Activated CD4-positive, alpha-beta T cell treated with anti-CD3 and anti-CD28 coated beads, Interleukin-2, Interleukin-6, amounts not matched to agents 100 ng/mL and 50 ng/mL, durations not matched to agents 16 hours and 8 hours (primary cell): ENCODE measurements around the gene DACH2.

ENCODE experiments used
- DNase-seq: peaks from one replicate; pipeline ENCODE4 v3.0.0-alpha.2; 2020

DACH2 gene

DNA sequence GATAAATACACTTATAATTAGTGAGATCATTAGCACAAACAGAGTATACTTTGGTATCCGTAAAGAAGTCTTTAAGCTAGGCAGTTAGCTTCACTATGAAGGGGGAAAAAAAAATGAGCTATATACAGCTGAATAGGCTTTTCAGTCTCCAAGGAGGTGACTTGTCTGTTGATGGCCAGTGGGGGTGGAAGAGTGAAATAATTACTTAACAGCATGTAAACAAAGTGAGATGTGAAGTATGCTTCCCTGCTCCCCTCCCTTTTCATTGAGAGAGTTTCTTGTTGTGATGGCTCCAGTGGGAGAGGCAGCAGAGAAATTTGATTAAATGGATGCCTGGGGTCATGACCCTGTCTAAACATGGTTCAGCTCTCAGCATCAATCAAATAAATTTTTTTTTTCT, 180.9 kb downstream of the DACH2 start:
- no peak for DNase-seq

- peak; percentile 11 for DNase-seq
Measured at GRCh38 chrX:86348669-86349068, 200.4 kb downstream of the DACH2 start.

DNA sequence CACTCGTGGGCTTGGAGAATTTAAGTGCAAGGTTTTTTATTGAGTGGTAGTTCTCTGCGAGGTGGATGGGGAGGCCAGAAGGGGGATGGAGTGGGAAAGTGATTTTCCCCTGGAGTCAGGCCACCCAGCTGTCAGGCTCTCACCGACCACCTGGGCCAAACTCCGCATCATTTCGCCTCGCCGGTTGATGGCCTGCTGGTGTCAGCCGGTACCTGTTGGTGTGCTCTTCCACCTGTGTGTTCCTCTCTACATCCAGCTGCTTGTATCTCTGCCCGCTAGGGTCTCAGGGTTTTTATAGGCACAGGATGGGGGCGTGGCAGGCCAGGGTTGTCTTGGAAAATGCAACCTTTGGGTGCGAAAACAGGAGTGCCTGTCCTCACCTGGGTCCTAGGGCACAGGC, 200.9 kb downstream of the DACH2 start:
- no peak for DNase-seq

DNA sequence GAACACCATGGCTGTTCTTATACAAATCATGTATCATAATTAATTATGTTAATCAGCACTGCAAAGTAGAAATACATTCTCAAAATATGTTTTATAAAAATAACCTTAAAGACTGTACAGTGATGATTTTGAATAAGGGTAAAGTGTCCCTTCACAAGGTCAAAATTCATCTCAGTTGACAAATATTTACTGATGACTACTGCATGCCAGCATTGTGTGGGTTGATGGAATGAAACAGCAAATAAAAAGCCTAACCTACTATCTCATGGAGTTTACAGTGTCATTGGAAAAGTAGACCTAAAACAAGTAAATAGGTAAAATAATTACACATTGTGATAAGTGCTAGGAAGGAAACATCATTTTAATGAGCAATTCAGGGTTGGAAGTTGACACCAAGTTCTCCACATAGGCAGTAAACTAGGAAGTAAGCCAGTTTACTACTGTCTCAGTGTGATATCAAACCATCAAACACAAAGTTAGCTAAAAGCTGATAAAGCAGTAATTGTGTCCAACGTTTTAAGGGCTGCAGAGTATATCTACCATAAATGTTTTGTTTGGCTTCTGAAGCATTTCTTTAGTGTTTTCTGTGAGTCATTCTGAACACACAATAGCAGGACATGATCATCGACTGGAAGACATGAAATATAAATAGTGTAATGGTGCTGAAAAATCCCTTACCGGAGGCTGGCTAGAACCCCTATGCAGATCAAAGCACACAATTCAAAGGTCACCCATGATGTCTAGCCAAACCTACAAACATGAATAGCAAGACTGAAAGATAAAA, 221.8 kb downstream of the DACH2 start:
- no peak for DNase-seq

- no peak for DNase-seq
Measured at GRCh38 chrX:86370927-86371326, 222.7 kb downstream of the DACH2 start.

DNA sequence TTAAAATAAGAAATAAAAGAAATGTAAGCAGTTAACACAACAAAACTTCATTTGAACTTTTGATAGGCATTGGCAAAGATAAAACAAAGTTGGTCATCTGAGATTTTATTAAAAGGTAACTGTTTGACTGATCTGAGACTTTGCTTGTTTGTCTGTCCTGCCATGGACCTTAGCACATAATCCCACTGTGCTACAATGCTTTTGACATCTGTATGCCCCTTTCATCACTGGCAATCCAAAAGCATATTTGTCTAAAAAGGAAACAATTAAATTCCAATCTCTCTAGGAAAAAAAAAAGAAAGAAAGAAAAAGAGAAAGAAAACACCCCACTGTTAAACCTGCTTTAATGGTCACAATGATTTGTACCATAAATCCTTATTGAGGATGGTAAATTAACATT, 231.0 kb downstream of the DACH2 start:
- no peak for DNase-seq

DNA sequence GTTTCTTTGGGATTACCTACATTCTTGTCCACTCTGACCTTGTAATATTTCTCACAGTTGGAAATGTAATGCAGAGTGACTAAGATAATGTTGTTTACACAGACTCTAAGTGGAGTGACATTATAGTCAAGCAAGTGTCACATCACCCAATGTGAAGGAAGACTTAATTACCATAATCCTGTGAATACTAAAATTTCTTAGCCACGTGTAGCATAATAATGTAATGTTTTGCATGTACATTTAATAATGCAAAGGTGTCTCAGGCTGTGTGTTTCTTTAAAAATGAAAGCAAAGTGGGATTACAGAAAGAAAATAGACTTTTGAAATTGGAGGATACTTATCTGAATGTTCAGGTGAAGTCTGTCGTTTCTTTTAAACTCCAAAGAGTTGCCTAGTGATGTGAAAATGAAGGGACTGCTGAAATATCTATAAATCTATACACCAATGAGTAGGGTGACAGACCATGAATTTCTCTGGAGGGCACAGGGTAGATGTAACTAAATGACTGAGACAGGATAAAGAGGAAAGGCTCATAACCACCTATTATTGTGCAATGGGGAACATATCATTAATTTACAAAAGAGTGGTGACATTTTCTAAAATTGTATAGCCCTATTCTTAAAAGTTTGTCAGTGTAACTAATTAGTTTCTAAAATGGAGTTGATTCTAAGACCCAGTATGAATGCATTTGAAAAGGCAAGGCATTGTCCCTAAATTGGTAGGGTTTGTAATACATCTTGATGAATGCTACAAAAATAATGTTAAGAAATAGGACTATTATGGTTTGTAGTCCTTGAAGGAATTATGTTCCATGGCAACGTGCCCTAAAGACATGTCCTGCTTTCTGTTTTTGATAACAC, 235.7 kb downstream of the DACH2 start:
- no peak for DNase-seq

DNA sequence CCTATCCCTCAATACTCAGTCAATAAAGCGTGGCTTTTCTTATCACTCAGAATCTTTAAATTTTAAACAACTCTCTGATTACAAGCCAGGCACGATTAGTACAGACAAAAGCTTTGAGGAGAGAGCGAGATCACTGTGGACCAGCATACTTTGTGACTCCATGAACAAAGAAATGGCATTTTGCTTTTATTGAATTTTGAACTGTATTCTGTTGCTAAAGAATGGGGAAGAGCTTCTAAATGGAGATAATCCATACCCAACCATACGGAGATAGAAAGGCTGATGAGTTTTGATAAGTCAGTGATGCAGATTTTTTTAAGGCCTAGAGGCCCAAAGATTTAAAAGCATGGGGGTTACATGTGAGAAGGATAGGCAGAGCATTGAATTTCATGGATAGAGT, 259.1 kb downstream of the DACH2 start:
- no peak for DNase-seq

DNA sequence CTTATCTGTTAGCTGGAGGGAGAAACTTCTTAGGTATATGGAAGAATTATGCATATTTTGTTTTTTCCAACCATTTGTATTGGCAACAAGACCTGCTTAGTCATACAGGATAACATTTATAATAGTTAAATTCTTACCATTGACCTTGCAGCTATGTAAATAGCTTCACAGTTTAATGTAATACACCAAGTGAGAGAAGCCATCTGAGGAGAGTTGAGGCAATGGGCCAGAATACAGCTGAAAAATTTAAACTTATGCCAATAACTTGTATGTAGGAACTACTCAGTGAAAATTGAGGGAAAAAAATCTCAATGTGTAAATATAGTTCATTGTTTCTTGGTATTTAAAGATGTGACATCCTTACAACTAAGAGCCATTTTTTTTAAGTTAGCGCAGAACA, 273.5 kb downstream of the DACH2 start:
- no peak for DNase-seq

DNA sequence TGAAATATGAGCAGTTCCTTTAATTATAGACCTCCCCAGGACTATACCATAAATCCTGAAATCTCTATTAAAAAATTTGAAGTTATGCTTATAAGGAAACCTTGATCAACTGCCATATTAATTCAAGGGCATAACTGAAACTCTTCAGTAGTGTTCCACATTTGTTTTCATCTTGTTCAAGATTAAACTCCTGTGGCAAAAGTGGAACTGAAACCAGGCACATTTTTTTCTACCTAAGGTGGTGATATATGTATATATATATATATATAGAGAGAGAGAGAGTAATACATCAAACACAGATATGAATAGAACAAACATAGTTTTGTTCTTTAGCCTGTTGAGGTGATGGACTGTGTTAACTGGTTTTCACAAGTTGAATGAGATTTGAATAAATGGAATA, 287.9 kb downstream of the DACH2 start:
- DNase-seq: no peak

GRCh38 chrX:86455495-86455894, 307.2 kb downstream of the DACH2 start:
- DNase-seq: no peak

DNA sequence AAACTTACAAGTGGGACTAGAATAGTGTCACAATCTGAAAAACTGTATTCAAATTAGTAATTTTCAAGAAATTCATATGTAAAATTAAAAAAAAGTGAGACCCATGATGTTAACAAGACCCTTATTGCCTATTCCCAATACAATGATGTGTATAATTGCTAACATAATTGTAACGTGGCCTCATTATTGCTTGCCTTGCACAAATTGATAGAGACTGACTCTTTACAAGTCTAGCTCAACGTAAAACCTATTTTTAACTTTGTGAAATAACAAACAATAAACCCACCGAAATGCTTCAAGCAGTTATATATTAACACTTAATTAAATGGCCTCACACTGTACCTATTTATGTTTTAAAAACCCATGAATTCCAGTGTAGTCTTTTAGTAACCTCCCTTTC, 312.5 kb downstream of the DACH2 start:
- DNase-seq: no peak

GRCh38 chrX:86504297-86504696, 356.0 kb downstream of the DACH2 start:
- DNase-seq: no peak

GRCh38 chrX:86507331-86507730, 359.1 kb downstream of the DACH2 start:
- DNase-seq: no peak

DNA sequence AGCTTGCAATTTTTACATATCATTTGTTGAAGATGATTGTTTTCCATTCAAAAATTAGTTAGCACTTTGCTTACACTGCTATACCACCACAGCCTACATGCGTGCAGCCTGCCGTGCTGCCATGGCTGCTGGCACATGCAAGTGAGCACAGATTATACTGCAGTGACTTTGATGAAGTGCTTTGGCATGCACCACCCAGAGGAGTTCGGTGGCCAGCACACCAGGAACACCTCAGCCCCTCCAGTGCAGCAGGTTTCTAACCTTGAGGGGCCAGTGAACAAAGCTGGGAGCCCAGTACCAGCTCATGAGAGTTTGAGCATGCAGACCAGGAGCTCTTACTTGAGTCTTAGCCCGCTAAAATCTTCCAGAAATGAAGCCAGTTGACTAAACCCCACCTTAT, 431.5 kb downstream of the DACH2 start:
- DNase-seq: no peak

GRCh38 chrX:86604607-86605006, 456.4 kb downstream of the DACH2 start:
- peak; percentile 22 for DNase-seq

DNA sequence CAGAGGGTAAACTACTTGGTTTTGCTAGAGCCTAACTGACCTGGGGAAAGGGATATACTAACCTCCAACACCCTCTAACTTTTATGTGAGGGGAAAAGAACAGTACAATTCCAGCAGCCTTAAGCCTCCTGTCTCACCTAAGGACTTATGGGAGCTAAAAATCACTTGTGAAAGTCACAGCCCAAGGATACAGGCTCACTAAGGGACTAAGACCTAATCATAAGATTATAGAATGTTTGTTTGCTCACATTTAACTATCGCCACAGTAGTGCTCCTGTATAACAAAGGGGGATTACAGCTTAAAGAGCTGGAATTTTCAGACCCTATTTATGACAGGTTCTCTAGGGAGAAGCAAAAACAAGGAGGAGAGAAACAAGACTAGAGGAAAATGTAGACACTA, 548.7 kb downstream of the DACH2 start:
- DNase-seq: no peak

DNA sequence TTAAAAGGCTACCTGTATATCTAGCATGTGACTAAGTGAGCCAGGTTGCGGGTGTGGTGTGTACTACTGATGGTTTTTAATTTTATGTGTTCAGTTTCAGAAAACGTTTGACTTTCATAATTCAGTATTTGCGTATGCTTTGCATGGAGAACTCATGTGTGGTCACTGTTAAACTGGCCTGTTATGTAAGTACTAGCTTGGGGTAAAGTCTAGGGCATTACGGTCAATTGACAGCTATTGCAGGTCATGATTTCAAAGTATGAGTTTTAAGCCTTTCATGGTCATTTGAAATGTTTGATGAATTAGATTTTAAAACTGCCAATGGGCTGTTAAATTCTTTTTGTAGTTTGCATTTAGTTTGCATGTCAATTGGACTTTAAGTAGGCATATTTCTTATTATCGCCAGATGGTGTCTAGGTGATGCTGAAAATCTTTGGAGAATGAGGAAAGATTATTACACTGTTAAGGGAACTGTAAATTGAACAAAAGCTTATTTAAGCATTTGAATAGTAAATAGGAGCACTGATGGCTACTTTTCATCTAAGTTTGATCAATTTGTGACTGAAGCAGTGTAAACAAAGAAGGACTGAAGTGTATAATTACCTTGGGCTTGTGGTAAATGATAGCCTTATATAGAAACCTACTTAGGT, 563.4 kb downstream of the DACH2 start:
- DNase-seq: no peak

- no peak for DNase-seq
Measured at GRCh38 chrX:86714441-86714840, 566.2 kb downstream of the DACH2 start.

DNA sequence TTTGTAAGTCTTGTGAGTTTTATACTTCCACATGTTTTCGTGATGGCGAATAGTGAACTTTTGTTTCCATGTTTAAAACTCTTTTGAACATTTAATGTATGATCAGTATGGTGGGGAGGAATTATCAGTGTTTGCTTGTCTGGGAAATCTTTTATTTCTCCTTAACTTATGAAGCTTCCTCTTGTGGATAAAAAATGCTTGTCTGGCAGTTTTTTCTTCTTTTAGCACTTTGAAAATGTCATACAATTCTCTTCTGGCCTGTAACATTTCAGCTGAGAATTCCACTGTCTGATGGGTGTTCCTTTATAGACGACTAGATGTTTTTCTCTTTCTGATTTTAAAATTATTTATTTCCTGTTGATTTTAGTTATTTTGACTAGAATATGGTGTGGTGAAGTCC, 576.0 kb downstream of the DACH2 start:
- DNase-seq: no peak

DNA sequence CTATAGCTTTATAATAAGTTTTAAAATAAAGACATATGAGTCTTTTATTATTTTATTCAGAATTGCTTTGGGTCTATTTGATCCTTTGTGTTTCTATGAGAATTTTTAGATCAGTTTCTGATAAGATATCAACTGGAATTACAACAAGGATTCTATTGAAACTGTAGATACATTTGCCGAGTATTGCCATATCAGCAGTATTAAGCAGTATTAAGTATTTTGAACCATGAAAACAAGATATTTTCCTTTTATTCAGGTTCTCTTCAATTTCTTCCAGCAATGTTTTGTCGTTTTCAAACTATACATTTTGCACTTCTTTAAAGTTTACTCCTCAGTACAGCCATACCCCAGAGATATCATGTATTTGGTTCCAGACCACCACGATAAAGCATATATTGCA, 598.8 kb downstream of the DACH2 start:
- DNase-seq: no peak

DNA sequence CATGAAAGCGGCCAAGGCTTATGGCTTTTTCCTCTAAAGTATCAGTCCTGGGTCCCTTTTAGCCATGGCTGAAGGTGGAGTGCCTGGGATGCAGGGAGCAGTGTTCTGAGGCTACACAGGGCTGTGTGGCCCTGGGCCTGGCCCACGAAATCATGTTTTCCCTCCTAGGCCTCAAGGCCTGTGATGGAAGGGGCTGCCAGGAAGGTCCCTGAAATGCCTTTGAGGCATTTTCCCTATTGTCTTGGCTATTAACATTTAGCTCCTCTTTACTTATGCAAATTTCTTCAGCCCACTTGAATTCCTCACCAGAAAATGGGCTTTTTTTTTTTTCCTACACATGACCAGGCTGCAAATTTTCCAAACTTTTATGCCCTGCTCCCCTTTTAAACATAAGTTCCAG, 657.0 kb downstream of the DACH2 start:
- no peak for DNase-seq

DNA sequence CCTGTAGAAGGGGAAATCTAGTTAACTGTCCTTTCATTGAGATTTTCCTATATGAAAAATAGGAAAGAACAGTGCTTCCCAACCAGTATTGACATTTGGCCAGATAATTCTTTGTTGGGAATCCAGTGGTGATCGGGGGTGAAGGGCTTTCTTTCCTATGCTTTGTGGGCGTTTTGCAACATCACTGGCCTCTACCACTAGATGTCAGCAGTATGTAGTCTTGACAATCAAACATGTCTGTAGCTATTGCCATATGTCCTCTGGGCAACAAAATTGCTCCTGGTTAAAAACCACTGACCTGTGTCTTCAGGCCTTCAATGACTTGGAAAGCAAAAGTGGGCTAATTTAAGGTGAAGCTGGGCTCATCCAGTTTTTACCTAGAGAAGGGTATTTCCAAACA, 658.5 kb downstream of the DACH2 start:
- peak; percentile 23 for DNase-seq

DNA sequence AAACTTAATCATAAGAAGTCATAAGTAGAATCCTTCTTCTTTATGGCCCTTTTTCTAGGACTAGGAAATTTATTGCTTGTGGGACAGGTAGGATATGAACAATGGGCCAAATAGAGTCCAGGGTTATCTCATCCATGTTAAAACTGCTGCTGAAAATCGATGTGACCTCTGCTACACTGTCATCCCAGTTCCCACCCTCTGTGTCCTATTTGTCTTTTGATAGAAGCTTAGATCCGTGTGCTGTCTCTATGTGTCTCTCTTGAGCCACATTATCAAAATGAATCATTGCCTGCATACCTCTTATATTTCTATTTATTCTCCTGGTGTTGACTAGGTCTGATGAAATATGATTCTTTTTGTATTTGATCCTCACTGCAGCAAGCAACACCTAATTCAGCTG, 661.4 kb downstream of the DACH2 start:
- no peak for DNase-seq
